DMS53 (cell line): ENCODE results near the gene NDFIP2.
A peak's percentile ranks its signal among the peaks of the same experiment; 100 is the strongest.

ENCODE experiments used
- DNase-seq: peaks from one replicate; lab custom pipeline; 2025; lab: John Stamatoyannopoulos, UW

The NDFIP2 gene

GRCh38 chr13:79458436-79458835 is 22.5 kb upstream of the NDFIP2 start:
- no peak for DNase-seq

- no peak for DNase-seq
These were observed 21.0 kb upstream of the NDFIP2 start for GRCh38 chr13:79459906-79460305.

GRCh38 chr13:79462895-79463294 is 18.1 kb upstream of the NDFIP2 start:
- DNase-seq, result no peak

GRCh38 chr13:79463604-79464003 is 17.4 kb upstream of the NDFIP2 start:
- no peak for DNase-seq

GRCh38 chr13:79466872-79467271 is 14.1 kb upstream of the NDFIP2 start:
- DNase-seq, result no peak

- DNase-seq, result no peak
These were observed 12.6 kb upstream of the NDFIP2 start for GRCh38 chr13:79468402-79468801.

- DNase-seq, result no peak
These were observed 12.1 kb upstream of the NDFIP2 start for GRCh38 chr13:79468819-79469218.

GRCh38 chr13:79469608-79470007 is 11.3 kb upstream of the NDFIP2 start:
- no peak for DNase-seq

- DNase-seq, result no peak
These were observed 10.3 kb upstream of the NDFIP2 start for GRCh38 chr13:79470666-79471065.

GRCh38 chr13:79475569-79475968 is 5.4 kb upstream of the NDFIP2 start:
- DNase-seq, result no peak

- no peak for DNase-seq
These were observed 3.0 kb upstream of the NDFIP2 start for GRCh38 chr13:79477968-79478367.

- no peak for DNase-seq
These were observed 1.1 kb upstream of the NDFIP2 start for GRCh38 chr13:79479882-79480281.

GRCh38 chr13:79481685-79482052 is 714 bp downstream of the NDFIP2 start:
- DNase-seq, result no peak

GRCh38 chr13:79482281-79482970 is 1.5 kb downstream of the NDFIP2 start:
- no peak for DNase-seq

- no peak for DNase-seq
These were observed 2.2 kb downstream of the NDFIP2 start for GRCh38 chr13:79483086-79483706.

GRCh38 chr13:79485014-79485811 is 4.3 kb downstream of the NDFIP2 start:
- no peak for DNase-seq

GRCh38 chr13:79486433-79487188 is 5.7 kb downstream of the NDFIP2 start:
- DNase-seq, result no peak

GRCh38 chr13:79490326-79490725 is 9.4 kb downstream of the NDFIP2 start:
- no peak for DNase-seq

GRCh38 chr13:79490824-79491223 is 9.9 kb downstream of the NDFIP2 start:
- DNase-seq, result no peak

GRCh38 chr13:79491715-79492114 is 10.8 kb downstream of the NDFIP2 start:
- no peak for DNase-seq

- DNase-seq, result peak; percentile 25
These were observed 11.4 kb downstream of the NDFIP2 start for GRCh38 chr13:79492313-79492798.

GRCh38 chr13:79492918-79493594 is 12.1 kb downstream of the NDFIP2 start:
- no peak for DNase-seq
